ENCODE measurements around the gene SPNS3.

Gene SPNS3

GRCh38 chr17:4488989-4489595 is 55.4 kb downstream of the SPNS3 start:
- no peak for DNase-seq (ENCODE audit: low read depth)

- no peak for DNase-seq (ENCODE audit: low read depth)
Observed at GRCh38 chr17:4490109-4490591, 56.4 kb downstream of the SPNS3 start.

GRCh38 chr17:4490637-4491061 is 56.9 kb downstream of the SPNS3 start:
- DNase-seq (ENCODE audit: low read depth): no peak

- no peak for DNase-seq (ENCODE audit: low read depth)
Observed at GRCh38 chr17:4492721-4493561, 59.2 kb downstream of the SPNS3 start.

- DNase-seq (ENCODE audit: low read depth): no peak
Observed at GRCh38 chr17:4497101-4497824, 63.5 kb downstream of the SPNS3 start.

GRCh38 chr17:4498461-4499397 is 65.0 kb downstream of the SPNS3 start, which contains the start of gene SPNS2:
Gene SPNS2 (plus strand): TSS chr17:4498881. CDS start chr17:4499048, 167 bp downstream.
- DNase-seq (ENCODE audit: low read depth): peak; percentile 47

GRCh38 chr17:4499431-4500190 is 65.9 kb downstream of the SPNS3 start:
- DNase-seq (ENCODE audit: low read depth): no peak

- DNase-seq (ENCODE audit: low read depth): no peak
Observed at GRCh38 chr17:4500191-4500571, 66.4 kb downstream of the SPNS3 start.

GRCh38 chr17:4501295-4501949 is 67.7 kb downstream of the SPNS3 start:
- no peak for DNase-seq (ENCODE audit: low read depth)

GRCh38 chr17:4502466-4503154 is 68.9 kb downstream of the SPNS3 start:
- DNase-seq (ENCODE audit: low read depth): no peak

GRCh38 chr17:4503283-4504025 is 69.7 kb downstream of the SPNS3 start:
- no peak for DNase-seq (ENCODE audit: low read depth)

GRCh38 chr17:4504188-4504587 is 70.4 kb downstream of the SPNS3 start:
- no peak for DNase-seq (ENCODE audit: low read depth)

GRCh38 chr17:4505187-4505586 is 71.4 kb downstream of the SPNS3 start:
- no peak for DNase-seq (ENCODE audit: low read depth)

- no peak for DNase-seq (ENCODE audit: low read depth)
Observed at GRCh38 chr17:4506175-4506813, 72.6 kb downstream of the SPNS3 start.

GRCh38 chr17:4506892-4507291 is 73.2 kb downstream of the SPNS3 start:
- no peak for DNase-seq (ENCODE audit: low read depth)

GRCh38 chr17:4507361-4508111 is 73.8 kb downstream of the SPNS3 start:
- DNase-seq (ENCODE audit: low read depth): no peak

GRCh38 chr17:4508207-4508606 is 74.5 kb downstream of the SPNS3 start:
- no peak for DNase-seq (ENCODE audit: low read depth)

- no peak for DNase-seq (ENCODE audit: low read depth)
Observed at GRCh38 chr17:4509401-4509800, 75.7 kb downstream of the SPNS3 start.
